ENCODE results near the gene CHST9. TPM values are rescaled to one million over a fixed set of nuclear protein-coding genes. Genes with fewer than 3 reads are reported as not detected.

The CHST9 gene
- total RNA-seq (2022; extraction: Qiagen RNA extraction; ENCODE audit: low read depth): not detected in 5 replicates

GRCh38 chr18:27185025-27185763 lies at the start of gene CHST9:
Gene CHST9 (minus strand): TSS chr18:27185308. CDS start chr18:27142809, 42,499 bp downstream.

GRCh38 chr18:26865557-26865956 lies 319.6 kb downstream of the CHST9 start, which contains the start of gene AQP4:
Gene AQP4 (minus strand): TSS chr18:26865707. CDS start chr18:26865689, 18 bp downstream.

Measured in A549 treated with CpdA at 1 μM for 4 hours (cell line).